ENCODE results near the gene PLCL1. TPM values are rescaled to one million over a fixed set of nuclear protein-coding genes. Genes with fewer than 3 reads are reported as not detected.

Gene PLCL1
- total and polyA plus RNA-seq, 2 donors (not counting 3 experiments of a cell fraction or from before 2014, with no cell fraction given): 0.79 to 3.4 TPM

DNA sequence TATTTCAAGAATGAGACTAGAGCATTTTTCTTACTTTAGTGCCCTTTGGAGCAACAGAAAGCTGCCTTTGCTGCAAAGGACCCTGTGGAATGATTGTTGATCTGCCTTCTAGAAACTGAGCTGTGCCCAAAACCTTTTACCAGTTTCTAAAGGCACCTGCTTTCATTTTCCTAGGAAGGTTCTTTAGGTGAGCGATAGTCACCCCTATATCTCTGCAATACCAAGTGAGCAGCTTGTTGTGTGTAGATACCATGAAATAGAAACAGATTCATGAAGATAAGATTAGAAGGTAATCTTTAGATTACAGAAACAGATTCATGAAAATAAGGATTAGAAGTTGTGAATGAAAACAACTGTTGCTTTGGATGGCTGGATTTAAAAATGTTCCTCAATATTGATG lies 202.3 kb downstream of the PLCL1 start:
- no peaks in the 10 kb centered on the region for H4K20me1 ChIP-seq (replicated peaks; ENCODE audit: control insufficient read depth, extremely low read depth, insufficient read depth, low read length)
- no peak for FAIRE-seq
- BruUV-seq (replicated peaks): no TSS peak
- no peak overlapping the region for H3K4me3 ChIP-seq (replicated peaks in 1 of 3; ENCODE audit: insufficient read depth in 1 of 3, low read depth in 1 of 3, low read length in 3 of 3)
- intact Hi-C loops (cut with micrococcal nuclease): no loop called here
- dilution Hi-C loops (cut with MboI; ENCODE audit: extremely low pct_ligation_motif_present, low sequenced_read_pairs): no loop called here
- no peaks in the 10 kb centered on the region for H3K9me1 ChIP-seq (replicated peaks; ENCODE audit: control insufficient read depth, extremely low read depth, insufficient read depth, low read length)
- no peak overlapping the region for H3K9ac ChIP-seq (replicated peaks; ENCODE audit: extremely low read depth, insufficient read depth, low read length)
- no peak overlapping the region for H3K27ac ChIP-seq (ENCODE audit: insufficient read depth, low read depth, low read length)
- H3K4me2 ChIP-seq (ENCODE audit: insufficient read depth, low read length): no peak overlapping the region
- H3K79me2 ChIP-seq (ENCODE audit: control insufficient read depth, insufficient read depth, low read length): no peaks in the 10 kb centered on the region
- CTCF ChIA-PET: no interaction called here
- no peak overlapping the region for H2AFZ ChIP-seq (ENCODE audit: low read depth, low read length)
- H3K4me1 ChIP-seq (ENCODE audit: control insufficient read depth, extremely low read depth, insufficient read depth, low read length): peaks cover 3% of the 10 kb centered on the region
- no peak for TF ChIP-seq JUN (IDR thresholded peaks at IDR 0.05; ENCODE audit: borderline replicate concordance, insufficient read depth, insufficient read length, low read depth)
- no peak for TF ChIP-seq EZH2 (IDR thresholded peaks at IDR 0.05; ENCODE audit: borderline replicate concordance, low read depth, low read length, severe bottlenecking)
- no peak for TF ChIP-seq MYC (IDR thresholded peaks at IDR 0.05; ENCODE audit: low read depth, low read length)
- no peak for TF ChIP-seq POLR2A (IDR thresholded peaks at IDR 0.05; ENCODE audit: low read depth, low read length)
- TF ChIP-seq MAX (IDR thresholded peaks at IDR 0.05; ENCODE audit: insufficient read depth, insufficient read length): no peak
- no peak for TF ChIP-seq FOS (IDR thresholded peaks at IDR 0.05; ENCODE audit: borderline replicate concordance, insufficient read depth, low read length)
- TF ChIP-seq GATA2 (IDR thresholded peaks at IDR 0.05; ENCODE audit: insufficient read depth, insufficient read length, low read depth, low read length): no peak
- no peak for TF ChIP-seq POLR2AphosphoS5 (IDR thresholded peaks at IDR 0.05; ENCODE audit: insufficient read depth, low read depth, low read length)
- TF ChIP-seq, protein P1, sequence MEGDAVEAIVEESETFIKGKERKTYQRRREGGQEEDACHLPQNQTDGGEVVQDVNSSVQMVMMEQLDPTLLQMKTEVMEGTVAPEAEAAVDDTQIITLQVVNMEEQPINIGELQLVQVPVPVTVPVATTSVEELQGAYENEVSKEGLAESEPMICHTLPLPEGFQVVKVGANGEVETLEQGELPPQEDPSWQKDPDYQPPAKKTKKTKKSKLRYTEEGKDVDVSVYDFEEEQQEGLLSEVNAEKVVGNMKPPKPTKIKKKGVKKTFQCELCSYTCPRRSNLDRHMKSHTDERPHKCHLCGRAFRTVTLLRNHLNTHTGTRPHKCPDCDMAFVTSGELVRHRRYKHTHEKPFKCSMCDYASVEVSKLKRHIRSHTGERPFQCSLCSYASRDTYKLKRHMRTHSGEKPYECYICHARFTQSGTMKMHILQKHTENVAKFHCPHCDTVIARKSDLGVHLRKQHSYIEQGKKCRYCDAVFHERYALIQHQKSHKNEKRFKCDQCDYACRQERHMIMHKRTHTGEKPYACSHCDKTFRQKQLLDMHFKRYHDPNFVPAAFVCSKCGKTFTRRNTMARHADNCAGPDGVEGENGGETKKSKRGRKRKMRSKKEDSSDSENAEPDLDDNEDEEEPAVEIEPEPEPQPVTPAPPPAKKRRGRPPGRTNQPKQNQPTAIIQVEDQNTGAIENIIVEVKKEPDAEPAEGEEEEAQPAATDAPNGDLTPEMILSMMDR (IDR thresholded peaks at IDR 0.05; ENCODE audit: extremely low read depth in 1 of 2, insufficient read depth in 1 of 2, low read depth in 1 of 2, low read length in 2 of 2): no peak
- DNase-seq (ENCODE audit: low read depth, low spot score): no peak
- no peaks in the 10 kb centered on the region for H3K9me3 ChIP-seq (replicated peaks; ENCODE audit: control insufficient read depth, insufficient read depth, low read length)
- POLR2A ChIA-PET: no interaction called here
- H3K36me3 ChIP-seq (ENCODE audit: control insufficient read depth in 2 of 2, extremely low read depth in 1 of 2, insufficient read depth in 2 of 2, low read length in 2 of 2): no peaks in the 10 kb centered on the region
- no peaks in the 10 kb centered on the region for H3K27me3 ChIP-seq (ENCODE audit: control insufficient read depth in 2 of 2, insufficient read depth in 2 of 2, low read length in 2 of 2)
